Spleen (tissue), 11 donors: ENCODE data around the gene UBR7. TPM values are rescaled to one million over a fixed set of nuclear protein-coding genes. Genes with fewer than 3 reads are reported as not detected.

Source experiments
- DNase-seq: peaks from one replicate; pipeline ENCODE4 v3.0.0-alpha.2; 2020
- H3K27ac ChIP-seq, 8 donors: fragments of 200-600 bp; sonication (generic) in 7 of 8; 1 replicate in 4 of 8; 2 replicates in 4 of 8; pipeline versions ENCODE4 v1.5.0 to v1.8.0; 2016 to 2021; ENCODE audit warnings: inconsistent platforms in 4 of 8, mild to moderate bottlenecking in 4 of 8, moderate library complexity in 1 of 8
- H3K27me3 ChIP-seq, 7 donors: fragments of 200-600 bp; sonication (generic) in 6 of 7; replicated peaks in 1 of 7; 1 replicate in 4 of 7; 2 replicates in 3 of 7; pipeline versions ENCODE4 v1.5.0 to v1.8.0; 2016 to 2021; ENCODE audit warnings: inconsistent platforms in 3 of 7, mild to moderate bottlenecking in 1 of 7
- H3K36me3 ChIP-seq, 6 donors: fragments of 200-600 bp; sonication (generic) in 5 of 6; 1 replicate in 4 of 6; 2 replicates in 2 of 6; pipeline versions ENCODE4 v1.5.0 to v1.8.0; 2016 to 2021; ENCODE audit warnings: inconsistent platforms in 2 of 6
- H3K4me1 ChIP-seq, 6 donors: fragments of 200-600 bp; sonication (generic) in 5 of 6; 1 replicate in 3 of 6; 2 replicates in 3 of 6; pipeline versions ENCODE4 v1.5.0 to v1.8.0; 2016 to 2021; ENCODE audit warnings: inconsistent platforms in 3 of 6
- H3K4me3 ChIP-seq, 8 donors: fragments of 200-600 bp; sonication (generic) in 7 of 8; 1 replicate in 4 of 8; 2 replicates in 4 of 8; pipeline versions ENCODE4 v1.5.0 to v1.8.0; 2016 to 2021; ENCODE audit warnings: inconsistent platforms in 4 of 8, mild to moderate bottlenecking in 4 of 8, moderate library complexity in 2 of 8
- H3K9me3 ChIP-seq, 8 donors: fragments of 200-600 bp; sonication (generic) in 7 of 8; 1 replicate in 4 of 8; 2 replicates in 4 of 8; pipeline versions ENCODE4 v1.5.0 to v1.8.0; 2016 to 2021; ENCODE audit warnings: inconsistent platforms in 4 of 8
- POLR2A ChIP-seq, 3 donors: fragments of 450-650 bp; IDR thresholded peaks; one replicate each; pipeline ENCODE4 v1.5.1; 2017; ENCODE audit warnings: antibody characterized with exemption in 3 of 3, mild to moderate bottlenecking in 1 of 3
- POLR2AphosphoS5 ChIP-seq, 3 donors: sonication (generic); formaldehyde crosslinking; IDR thresholded peaks; one replicate each; pipeline ENCODE4 v1.5.1; 2017; ENCODE audit warnings: antibody characterized with exemption in 3 of 3
- WGBS, 5 donors: extraction: QIAGEN DNeasy Blood & Tissue Kit in 3 of 5; methylation state at CpG; one replicate each; pipeline versions ENCODE4 v1.1.5 to v1.1.7; 2013 to 2018; 5-methylcytosine and 5-hydroxymethylcytosine counted together
- intact Hi-C: fragments of 100-400 bp; cut with DNase I; formaldehyde crosslinking; loops from one replicate; pipeline ENCODE4 v1.15.0; 2023; ENCODE audit warnings: low total_unique reads
- polyA plus RNA-seq, 3 donors: library from polyadenylated mRNA; stranded (reverse); fragments of 200-250 nt; gene quantifications; one replicate each; pipeline ENCODE4 v1.2.1, GENCODE V29; 2013
- total RNA-seq, 7 donors: library from RNA; depleted of rRNA in 3 of 7; stranded (reverse); fragments of >200 nt in 3 of 7; fragmentation: NEBNext Ultra II Directional in 4 of 7; extraction: Animal tissue kit (Norgen Biotek cat#: 25700) in 4 of 7; gene quantifications; one replicate each; pipeline versions ENCODE4 v1.1.0 to v1.2.1, GENCODE V29; 2016 to 2021
- TF ChIP-seq, protein P1 (sequence below), 11 experiments: fragments of 200-600 bp in 7 of 11; fragments of 450-650 bp in 4 of 11; sonication (generic) in 4 of 11; IDR thresholded peaks in 8 of 11; conservative IDR thresholded peaks in 3 of 11; 1 replicate in 7 of 11; 2 replicates in 4 of 11; pipeline versions ENCODE4 v1.4.0 to v1.8.0; 2016 to 2021; ENCODE audit warnings: antibody characterized with exemption in 11 of 11, inconsistent platforms in 4 of 11, mild to moderate bottlenecking in 1 of 11
- donor health status: healthy with polysubstance abuse.
- donor health status: DM: no; HTN: no; CAD: no; lungs with moderate emphysema.
- donor health status: DM: no; HTN: no; CAD: no.
- donor health status: Bipolar disorder and iron deficiency.
- donor health status: healthy.
- donor health status: DM: no; HTN: no; CAD: no.
- donor health status: DM: yes; HTN: yes; CAD: no.

UBR7 gene
- total and polyA plus RNA-seq, 10 donors, result 9.7 to 39.7 (median 18.6) TPM

- WGBS, 5 donors, result 92 to 97% (median 97%) methylated on average over 7 of the region's 7 CpGs
- Histone ChIP-seq H3K9me3 (peaks cover 0 to 7% (median 0%) of the 10 kb centered on the region in 8 donors), H3K4me3 (no peak overlapping the region), H3K27ac (no peak overlapping the region), H3K36me3 (peaks cover 0 to 100% (median 80%) of the 10 kb centered on the region in 6 donors), H3K4me1 (peaks cover 0 to 10% (median 0%) of the 10 kb centered on the region in 6 donors), H3K27me3 (no peaks in the 10 kb centered on the region)
- no peak for DNase-seq
- TF ChIP-seq, protein P1, sequence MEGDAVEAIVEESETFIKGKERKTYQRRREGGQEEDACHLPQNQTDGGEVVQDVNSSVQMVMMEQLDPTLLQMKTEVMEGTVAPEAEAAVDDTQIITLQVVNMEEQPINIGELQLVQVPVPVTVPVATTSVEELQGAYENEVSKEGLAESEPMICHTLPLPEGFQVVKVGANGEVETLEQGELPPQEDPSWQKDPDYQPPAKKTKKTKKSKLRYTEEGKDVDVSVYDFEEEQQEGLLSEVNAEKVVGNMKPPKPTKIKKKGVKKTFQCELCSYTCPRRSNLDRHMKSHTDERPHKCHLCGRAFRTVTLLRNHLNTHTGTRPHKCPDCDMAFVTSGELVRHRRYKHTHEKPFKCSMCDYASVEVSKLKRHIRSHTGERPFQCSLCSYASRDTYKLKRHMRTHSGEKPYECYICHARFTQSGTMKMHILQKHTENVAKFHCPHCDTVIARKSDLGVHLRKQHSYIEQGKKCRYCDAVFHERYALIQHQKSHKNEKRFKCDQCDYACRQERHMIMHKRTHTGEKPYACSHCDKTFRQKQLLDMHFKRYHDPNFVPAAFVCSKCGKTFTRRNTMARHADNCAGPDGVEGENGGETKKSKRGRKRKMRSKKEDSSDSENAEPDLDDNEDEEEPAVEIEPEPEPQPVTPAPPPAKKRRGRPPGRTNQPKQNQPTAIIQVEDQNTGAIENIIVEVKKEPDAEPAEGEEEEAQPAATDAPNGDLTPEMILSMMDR (IDR thresholded peaks at IDR 0.05 in 8 of 11, conservative IDR thresholded peaks at IDR 0.05 in 3 of 11), result no peak
- intact Hi-C loops, result no loop called here
Measured at GRCh38 chr14:93249128-93249831, 42.2 kb downstream of the UBR7 start.

- H3K4me3 ChIP-seq, result no peak overlapping the region
- H3K27me3 ChIP-seq, result no peaks in the 10 kb centered on the region
- no peaks in the 10 kb centered on the region for H3K9me3 ChIP-seq
- no peak overlapping the region for H3K27ac ChIP-seq
- DNase-seq, result no peak
- peaks cover 0 to 6% (median 0%) of the 10 kb centered on the region in 6 donors for H3K4me1 ChIP-seq
- intact Hi-C loops, result no loop called here
- TF ChIP-seq, protein P1 (IDR thresholded peaks at IDR 0.05 in 8 of 11, conservative IDR thresholded peaks at IDR 0.05 in 3 of 11), result no peak
- TF ChIP-seq POLR2AphosphoS5 (IDR thresholded peaks at IDR 0.05) (no peak), POLR2A (IDR thresholded peaks at IDR 0.05) (no peak)
- H3K36me3 ChIP-seq, result peaks cover 0 to 66% (median 35%) of the 10 kb centered on the region in 6 donors
- 65 to 79% (median 70%) methylated on average over 2 of the region's 2 CpGs for WGBS, 5 donors
Measured at GRCh38 chr14:93262446-93262845, 55.4 kb downstream of the UBR7 start.

- H3K4me1 ChIP-seq, result peaks cover 0 to 6% (median 0%) of the 10 kb centered on the region in 6 donors
- H3K9me3 ChIP-seq, result no peaks in the 10 kb centered on the region
- no peak overlapping the region for H3K4me3 ChIP-seq
- no peak overlapping the region for H3K27ac ChIP-seq
- no peaks in the 10 kb centered on the region for H3K27me3 ChIP-seq
- H3K36me3 ChIP-seq, result peaks cover 0 to 60% (median 33%) of the 10 kb centered on the region in 6 donors
- TF ChIP-seq, protein P1 (IDR thresholded peaks at IDR 0.05 in 8 of 11, conservative IDR thresholded peaks at IDR 0.05 in 3 of 11), result no peak
- no peak for DNase-seq
- intact Hi-C loops, result no loop called here
- WGBS, 5 donors, result 93 to 100% (median 100%) methylated on average over 1 of the region's 1 CpG
Measured at GRCh38 chr14:93263416-93263815, 56.4 kb downstream of the UBR7 start.

- no peak for DNase-seq
Measured at GRCh38 chr14:93266127-93266526, 59.1 kb downstream of the UBR7 start.

More at GRCh38 chr14:93266127-93266526, 59.1 kb downstream of the UBR7 start:
- H3K4me3 ChIP-seq, result no peak overlapping the region
- H3K4me1 ChIP-seq, result peaks cover 0 to 8% (median 0%) of the 10 kb centered on the region in 6 donors
- TF ChIP-seq, protein P1 (IDR thresholded peaks at IDR 0.05 in 8 of 11, conservative IDR thresholded peaks at IDR 0.05 in 3 of 11), result no peak
- TF ChIP-seq POLR2A (IDR thresholded peaks at IDR 0.05) (no peak), POLR2AphosphoS5 (IDR thresholded peaks at IDR 0.05) (no peak)
- no peaks in the 10 kb centered on the region for H3K27me3 ChIP-seq
- H3K27ac ChIP-seq, result no peak overlapping the region
- no peaks in the 10 kb centered on the region for H3K9me3 ChIP-seq
- intact Hi-C loops, result no loop called here
- H3K36me3 ChIP-seq, result peaks cover 0 to 33% (median 24%) of the 10 kb centered on the region in 6 donors
- WGBS, 5 donors, result 84 to 97% (median 85%) methylated on average over 6 of the region's 6 CpGs
